ENCODE results near the gene KRTAP3-1.
"Not testable (repeated sequence)": the region's sequence is repeated elsewhere in the genome, so short reads cannot be mapped to it uniquely, and the experiment has no call there.

KRTAP3-1 gene

DNA sequence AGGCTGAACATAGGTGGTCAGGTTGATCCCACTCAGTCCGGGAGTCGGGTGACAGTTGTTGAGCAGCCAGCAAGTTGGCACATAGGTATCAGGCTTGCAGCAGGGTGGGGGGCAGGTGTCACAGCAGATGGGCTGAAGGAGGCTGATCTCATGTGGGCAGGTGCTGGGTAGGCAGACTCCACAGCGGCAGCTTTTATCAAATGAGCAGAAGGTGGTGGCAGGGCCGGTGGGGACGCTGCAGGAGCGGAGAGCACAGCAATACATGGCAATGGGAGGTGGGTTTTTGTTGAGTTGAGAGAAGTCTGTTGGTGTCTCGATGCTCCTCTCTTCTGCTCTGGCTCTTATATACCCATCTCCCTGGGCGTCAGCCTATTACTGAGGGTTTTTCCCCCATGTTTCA, at the start of gene KRTAP3-1:
TSS of gene KRTAP3-1 (minus strand) at position 318 of the 400 bp plus-strand sequence. CDS start at position 264, 54 bp downstream.
- TF ChIP-seq GATA2 (IDR thresholded peaks at IDR 0.05; ENCODE audit: low read depth, low read length) (no peak), GATA3 (IDR thresholded peaks at IDR 0.05; ENCODE audit: low read depth, low read length) (no peak)

DNA sequence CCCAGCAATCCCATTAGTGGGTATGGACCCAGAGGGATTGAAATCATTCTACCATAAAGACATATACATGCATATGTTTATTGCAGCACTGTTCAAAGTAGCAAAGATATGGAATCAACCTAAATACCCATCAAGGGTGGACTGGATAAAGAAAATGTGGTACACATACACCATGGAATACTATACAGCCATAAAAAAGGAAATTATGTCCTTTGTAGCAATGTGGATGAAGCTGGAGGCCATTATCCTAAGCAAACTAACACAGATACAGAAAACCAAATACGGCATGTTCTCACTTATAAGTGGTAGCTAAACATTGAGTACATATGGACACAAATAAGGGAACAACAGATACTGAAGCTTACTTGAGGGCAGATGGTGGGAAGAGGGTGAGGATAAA, 48.6 kb upstream of the KRTAP3-1 start:
- TF ChIP-seq GATA3 (IDR thresholded peaks at IDR 0.05; ENCODE audit: low read depth, low read length) = no peak
- TF ChIP-seq GATA2 (IDR thresholded peaks at IDR 0.05; ENCODE audit: low read depth, low read length) = no peak

DNA sequence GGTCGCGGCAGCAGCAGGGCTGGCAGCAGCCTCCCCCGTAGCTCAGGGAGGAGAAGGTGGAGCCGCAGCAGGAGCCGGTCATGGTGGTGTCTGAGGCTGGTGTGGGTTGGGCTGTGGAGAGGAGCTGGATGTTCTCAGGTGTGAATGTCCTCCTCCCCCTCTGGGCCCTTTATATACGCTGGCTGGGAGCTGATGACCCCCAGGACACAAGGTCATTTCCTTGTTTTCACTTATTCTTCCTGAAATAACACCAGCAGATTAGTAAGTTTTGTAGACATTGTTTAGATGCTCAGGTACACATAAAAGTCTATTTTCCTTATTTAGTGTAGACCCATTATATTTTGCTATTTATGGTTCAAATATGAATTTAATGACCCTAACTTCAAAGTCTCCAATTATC, 46.2 kb upstream of the KRTAP3-1 start, which contains the start of gene KRTAP2-2:
TSS of gene KRTAP2-2 (minus strand) at position 101 of the 400 bp plus-strand sequence. CDS start at position 82, 19 bp downstream.
- not testable (repeated sequence) for TF ChIP-seq GATA3, GATA2 (IDR thresholded peaks at IDR 0.05; ENCODE audit: low read depth, low read length)

GRCh38 chr17:41054025-41054424, 45.1 kb upstream of the KRTAP3-1 start:
- no peak for TF ChIP-seq GATA3 (IDR thresholded peaks at IDR 0.05; ENCODE audit: low read depth, low read length)
- TF ChIP-seq GATA2 (IDR thresholded peaks at IDR 0.05; ENCODE audit: low read depth, low read length) = no peak

- no peak for TF ChIP-seq GATA3 (IDR thresholded peaks at IDR 0.05; ENCODE audit: low read depth, low read length)
- no peak for TF ChIP-seq GATA2 (IDR thresholded peaks at IDR 0.05; ENCODE audit: low read depth, low read length)
Measured at GRCh38 chr17:41052566-41052965, 43.6 kb upstream of the KRTAP3-1 start.

DNA sequence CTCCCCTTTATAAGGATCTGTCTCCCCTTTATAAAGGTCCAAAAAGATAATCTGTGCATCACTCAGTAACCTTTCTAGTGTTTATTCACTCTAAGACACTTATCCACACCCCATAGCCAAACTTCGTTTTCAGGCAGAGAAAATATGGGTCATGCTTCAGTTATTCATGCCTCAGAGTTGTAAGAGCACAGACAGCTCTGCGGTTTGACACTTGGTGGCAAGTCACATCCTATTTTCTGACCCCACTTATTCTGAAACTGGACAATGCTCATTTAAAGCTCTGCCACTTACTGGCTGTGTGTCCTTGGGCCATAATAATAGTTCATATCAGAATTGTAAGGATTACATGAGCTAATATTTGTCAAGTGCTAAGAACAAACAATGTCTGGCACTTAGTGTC, 40.2 kb upstream of the KRTAP3-1 start:
- no peak for TF ChIP-seq GATA3 (IDR thresholded peaks at IDR 0.05; ENCODE audit: low read depth, low read length)
- TF ChIP-seq GATA2 (IDR thresholded peaks at IDR 0.05; ENCODE audit: low read depth, low read length) = no peak

DNA sequence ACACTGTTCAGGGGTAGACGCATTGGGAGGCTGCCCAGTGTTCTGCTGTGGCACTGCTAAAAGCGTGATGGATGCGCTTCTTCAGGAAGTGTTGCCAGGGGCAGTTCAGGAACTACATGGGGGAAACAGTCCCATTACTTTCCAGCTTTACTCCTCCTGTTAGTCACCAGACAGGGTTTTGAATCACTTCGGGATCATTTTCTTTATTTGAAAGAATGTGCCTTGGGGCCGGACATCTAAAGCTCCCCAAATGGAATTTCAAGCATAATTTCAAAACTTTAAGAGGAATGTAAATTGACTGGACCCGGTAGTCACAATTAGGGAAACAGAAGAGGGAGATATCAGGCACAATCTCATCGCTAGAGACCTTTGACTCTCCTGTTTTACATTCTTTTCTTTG, 39.5 kb upstream of the KRTAP3-1 start:
- TF ChIP-seq GATA3 (IDR thresholded peaks at IDR 0.05; ENCODE audit: low read depth, low read length) (no peak), GATA2 (IDR thresholded peaks at IDR 0.05; ENCODE audit: low read depth, low read length) (no peak)

DNA sequence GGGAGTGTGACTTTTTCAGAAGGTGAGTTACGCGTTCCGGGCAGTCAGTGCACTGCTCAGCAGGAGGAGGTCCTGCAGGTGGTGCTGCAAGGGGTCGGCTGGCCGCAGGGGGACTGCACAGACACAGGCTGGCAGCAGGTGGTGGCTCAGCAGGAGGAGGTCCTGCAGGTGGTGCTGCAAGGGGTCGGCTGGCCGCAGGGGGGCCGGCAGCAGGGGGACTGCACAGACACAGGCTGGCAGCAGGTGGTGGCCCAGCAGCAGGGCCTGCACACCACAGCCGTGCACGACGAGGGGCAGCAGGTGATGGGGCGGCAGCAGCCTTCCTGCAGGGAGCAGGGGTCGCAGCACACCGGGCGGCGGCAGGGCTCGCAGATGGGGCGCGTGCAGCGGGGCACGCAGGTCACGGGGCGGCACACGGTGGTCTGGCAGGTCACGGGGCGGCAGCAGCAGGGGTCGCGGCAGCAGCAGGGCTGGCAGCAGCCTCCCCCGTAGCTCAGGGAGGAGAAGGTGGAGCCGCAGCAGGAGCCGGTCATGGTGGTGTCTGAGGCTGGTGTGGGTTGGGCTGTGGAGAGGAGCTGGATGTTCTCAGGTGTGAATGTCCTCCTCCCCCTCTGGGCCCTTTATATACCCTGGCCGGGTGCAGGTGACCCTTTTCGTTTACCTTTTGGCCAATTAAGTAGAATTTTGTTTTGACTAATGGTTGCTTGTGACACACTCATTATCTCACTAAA, 38.0 kb upstream of the KRTAP3-1 start, which contains the start of gene KRTAP2-1:
TSS of gene KRTAP2-1 (minus strand) at position 582 of the 731 bp plus-strand sequence. CDS start at position 533, 49 bp downstream.
- TF ChIP-seq GATA2, GATA3 (IDR thresholded peaks at IDR 0.05; ENCODE audit: low read depth, low read length): not testable (repeated sequence)

DNA sequence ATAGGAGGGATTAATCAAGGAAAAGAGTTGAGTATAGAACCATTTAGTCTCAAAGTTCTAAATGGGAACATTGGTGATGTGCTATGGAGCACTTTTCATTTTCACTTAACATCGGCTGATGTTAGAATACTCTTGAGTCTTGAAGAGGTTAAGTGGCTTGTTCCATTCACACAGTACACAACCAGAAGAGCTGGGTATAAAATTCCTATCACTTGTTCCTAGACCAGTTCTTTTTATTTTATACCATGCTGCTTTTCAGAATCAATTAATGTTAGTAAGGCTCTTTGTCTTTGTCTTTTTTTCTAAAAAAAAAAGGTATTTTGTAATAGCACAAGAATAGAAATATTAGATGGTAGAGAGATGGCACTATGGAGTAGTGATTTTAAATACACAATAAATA, 34.0 kb upstream of the KRTAP3-1 start:
- no peak for TF ChIP-seq GATA3 (IDR thresholded peaks at IDR 0.05; ENCODE audit: low read depth, low read length)
- no peak for TF ChIP-seq GATA2 (IDR thresholded peaks at IDR 0.05; ENCODE audit: low read depth, low read length)

DNA sequence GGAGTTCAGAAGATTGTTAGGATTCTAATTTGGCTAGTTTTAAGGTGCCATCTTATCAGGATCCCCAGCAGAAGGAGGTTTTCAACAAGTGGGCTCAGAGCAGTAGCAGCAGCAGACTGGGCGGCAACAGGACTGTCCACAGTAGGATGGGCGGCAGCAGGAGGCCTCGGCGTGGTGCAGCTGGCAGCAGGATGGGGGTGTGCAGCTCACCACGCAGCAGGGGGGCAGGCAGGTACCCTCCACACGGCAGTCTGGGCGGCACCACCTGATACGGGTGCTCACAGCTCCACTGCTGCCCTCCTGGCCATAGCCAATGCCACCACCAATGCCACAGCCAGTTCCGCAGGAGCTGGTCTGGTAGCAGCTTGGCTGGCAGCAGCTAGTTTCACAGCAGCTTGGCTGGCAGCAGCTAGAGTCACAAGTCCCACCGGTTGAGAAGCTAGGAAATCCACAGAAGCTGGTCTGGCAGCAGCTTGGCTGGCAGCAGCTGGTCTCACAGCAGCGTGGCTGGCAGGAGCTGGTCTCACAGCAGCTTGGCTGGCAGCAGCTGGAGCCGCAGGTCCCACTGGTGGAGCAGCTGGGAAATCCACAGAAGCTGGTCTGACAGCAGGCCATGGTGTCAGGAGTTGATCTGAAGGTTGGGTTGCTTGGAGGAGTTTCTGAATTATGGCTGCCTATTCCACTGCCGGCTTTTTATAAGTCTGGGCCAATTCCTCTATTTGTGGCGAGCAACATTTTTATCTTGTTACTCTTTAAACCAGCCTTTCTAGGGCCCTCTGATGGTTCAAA, 32.0 kb upstream of the KRTAP3-1 start, which contains the start of gene KRTAP1-1:
TSS of gene KRTAP1-1 (minus strand) at position 668 of the 789 bp plus-strand sequence. CDS start at position 615, 53 bp downstream.
- TF ChIP-seq GATA2, GATA3 (IDR thresholded peaks at IDR 0.05; ENCODE audit: low read depth, low read length): not testable (repeated sequence)

DNA sequence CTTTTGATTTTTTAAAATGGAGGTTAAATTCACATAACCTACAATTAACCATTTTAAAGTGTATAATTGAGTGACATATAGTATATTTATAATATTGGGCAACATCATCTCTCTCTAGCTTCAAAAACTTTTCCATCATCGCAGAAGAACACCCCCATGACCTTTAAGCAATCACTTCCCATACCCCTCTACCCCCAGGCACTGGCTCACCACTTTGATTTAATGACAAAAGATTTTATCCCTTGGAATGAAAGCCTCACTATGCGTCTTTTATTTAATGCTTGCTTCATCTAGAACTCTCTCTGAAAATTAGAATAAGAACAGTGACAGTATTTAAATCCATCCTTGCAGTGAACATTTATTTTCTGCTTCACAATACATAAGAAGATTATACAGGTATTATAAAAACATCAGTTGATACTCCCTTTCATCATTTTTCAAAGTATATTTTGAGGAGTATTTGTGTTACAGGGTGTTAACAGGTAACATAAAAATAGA, 29.0 kb upstream of the KRTAP3-1 start:
- no peak for TF ChIP-seq GATA2 (IDR thresholded peaks at IDR 0.05; ENCODE audit: low read depth, low read length)
- no peak for TF ChIP-seq GATA3 (IDR thresholded peaks at IDR 0.05; ENCODE audit: low read depth, low read length)

- not testable (repeated sequence) for TF ChIP-seq GATA3, GATA2 (IDR thresholded peaks at IDR 0.05; ENCODE audit: low read depth, low read length)
Measured at GRCh38 chr17:41034346-41034935, 25.5 kb upstream of the KRTAP3-1 start, which contains the start of gene KRTAP1-3. Gene KRTAP1-3 (minus strand): TSS chr17:41034874. CDS start chr17:41034821, 53 bp downstream.

GRCh38 chr17:41029633-41030245, 20.8 kb upstream of the KRTAP3-1 start, which contains the start of gene KRTAP1-4:
Gene KRTAP1-4 (minus strand): TSS chr17:41030195. CDS start chr17:41030078, 117 bp downstream.
- TF ChIP-seq GATA3 (IDR thresholded peaks at IDR 0.05; ENCODE audit: low read depth, low read length) = no peak
- TF ChIP-seq GATA2 (IDR thresholded peaks at IDR 0.05; ENCODE audit: low read depth, low read length) = no peak
